H1 (cell line): ENCODE data around the gene PAQR9. TPM values are rescaled to one million over a fixed set of nuclear protein-coding genes. Genes with fewer than 3 reads are reported as not detected.

Experiments used
- CTCF ChIA-PET: fragments of 300-600 bp; sonication (Branson Sonifier 250); formaldehyde crosslinking; loops from one replicate; lab custom pipeline; 2021; ENCODE audit not compliant: partially characterized antibody; lab: Charles Lee
- POLR2A ChIA-PET: fragments of 300-600 bp; sonication (Branson Sonifier 250); formaldehyde crosslinking; loops from one replicate; lab custom pipeline; 2021; ENCODE audit warnings: inconsistent platforms; ENCODE audit not compliant: partially characterized antibody; lab: Charles Lee
- DNase-seq, 2 experiments: peaks; one replicate each; pipeline versions ENCODE4 v3.0.0 to v3.0.0-alpha.2; 2010 to 2022; ENCODE audit warnings: low spot score in 2 of 2, low read depth in 1 of 2, mixed read lengths in 1 of 2
- FAIRE-seq: peaks from 2 replicates; lab custom pipeline; 2011; peaks lifted over from hg19 to GRCh38; lab: Jason Lieb, UNC
- H2AFZ ChIP-seq: 2 replicates; pipeline ENCODE4 v1.8.1; 2012; ENCODE audit warnings: low read length, inconsistent platforms
- H2AK5ac ChIP-seq: 2 replicates; pipeline ENCODE4 v1.6.1; 2013; ENCODE audit warnings: low read depth, low read length
- H2BK120ac ChIP-seq: replicated peaks from 2 replicates; pipeline ENCODE3; 2013; ENCODE audit warnings: low read depth, low read length, inconsistent platforms
- H2BK12ac ChIP-seq: 2 replicates; pipeline ENCODE4 v1.6.1; 2013; ENCODE audit warnings: low read depth, low read length
- H2BK15ac ChIP-seq: 2 replicates; pipeline ENCODE4 v1.6.1; 2013; ENCODE audit warnings: low read length
- H2BK20ac ChIP-seq: 2 replicates; pipeline ENCODE4 v1.6.1; 2013; ENCODE audit warnings: low read length
- H2BK5ac ChIP-seq: 2 replicates; pipeline ENCODE4 v1.6.1; 2013; ENCODE audit warnings: low read depth, low read length
- H3K14ac ChIP-seq: 2 replicates; pipeline ENCODE4 v1.6.1; 2013; ENCODE audit warnings: inconsistent platforms; ENCODE audit not compliant: insufficient read length
- H3K18ac ChIP-seq: 2 replicates; pipeline ENCODE4 v1.6.1; 2013; ENCODE audit warnings: low read length; ENCODE audit errors: extremely low read depth
- H3K23ac ChIP-seq: 2 replicates; pipeline ENCODE4 v1.6.1; 2013; ENCODE audit warnings: inconsistent platforms; ENCODE audit not compliant: insufficient read length
- H3K23me2 ChIP-seq: 2 replicates; pipeline ENCODE4 v1.6.1; 2013; ENCODE audit warnings: low read depth, low read length
- H3K27ac ChIP-seq: 2 replicates; pipeline ENCODE4 v1.6.1; 2011; ENCODE audit warnings: low read depth, low read length, inconsistent platforms
- H3K27me3 ChIP-seq, 4 experiments: replicated peaks in 1 of 4; 1 replicate in 1 of 4; 2 replicates in 3 of 4; pipeline versions ENCODE4 v1.6.1 to v1.8.1; 2011 to 2013; ENCODE audit warnings: low read length in 3 of 4, mild to moderate bottlenecking in 3 of 4, inconsistent platforms in 2 of 4, mixed read lengths in 2 of 4, moderate library complexity in 1 of 4; ENCODE audit not compliant: control insufficient read depth in 3 of 4, insufficient read depth in 3 of 4; ENCODE audit errors: extremely low read depth in 1 of 4
- H3K36me3 ChIP-seq, 4 experiments: 2 replicates each; pipeline versions ENCODE4 v1.6.1 to v1.8.1; 2011 to 2013; ENCODE audit warnings: mild to moderate bottlenecking in 4 of 4, low read length in 3 of 4, moderate library complexity in 2 of 4, control low read depth in 1 of 4, inconsistent platforms in 1 of 4; ENCODE audit not compliant: insufficient read depth in 4 of 4, control insufficient read depth in 2 of 4
- H3K4ac ChIP-seq: replicated peaks from 2 replicates; pipeline ENCODE3; 2013; ENCODE audit warnings: low read length, low read depth, mixed read lengths, inconsistent platforms; ENCODE audit not compliant: insufficient read length
- H3K4me1 ChIP-seq, 4 experiments: replicated peaks in 1 of 4; 1 replicate in 1 of 4; 2 replicates in 3 of 4; pipeline versions ENCODE4 v1.6.1 to v1.8.1; 2011 to 2013; ENCODE audit warnings: low read length in 3 of 4, inconsistent platforms in 2 of 4, mixed read lengths in 1 of 4; ENCODE audit not compliant: insufficient read depth in 4 of 4, control insufficient read depth in 3 of 4
- H3K4me2 ChIP-seq, 2 experiments: 2 replicates each; pipeline versions ENCODE4 v1.6.1 to v1.8.1; 2011 to 2013; ENCODE audit warnings: low read depth in 2 of 2, low read length in 2 of 2, control low read depth in 1 of 2, inconsistent platforms in 1 of 2, mild to moderate bottlenecking in 1 of 2; ENCODE audit not compliant: insufficient read depth in 1 of 2
- H3K4me3 ChIP-seq, 4 experiments: fragments of 200-600, 300-600 bp in 1 of 4; sonication (generic), shearing (Covaris generic), sonication (Bioruptor Twin) in 1 of 4; 2 replicates each; pipeline versions ENCODE4 v1.5.1 to v1.8.1; 2011 to 2016; ENCODE audit warnings: low read length in 4 of 4, low read depth in 3 of 4, control low read depth in 2 of 4, inconsistent platforms in 2 of 4, mild to moderate bottlenecking in 2 of 4, mixed read lengths in 1 of 4, moderate library complexity in 1 of 4; ENCODE audit not compliant: insufficient read depth in 2 of 4; ENCODE audit errors: extremely low read depth in 1 of 4
- H3K56ac ChIP-seq: replicated peaks from 2 replicates; pipeline ENCODE3; 2013; ENCODE audit warnings: low read depth, mild to moderate bottlenecking, mixed read lengths, low read length, inconsistent platforms; ENCODE audit not compliant: insufficient read length
- H3K79me1 ChIP-seq: 2 replicates; pipeline ENCODE4 v1.6.1; 2013; ENCODE audit warnings: low read depth, low read length, control low read depth
- H3K79me2 ChIP-seq, 2 experiments: 2 replicates each; pipeline versions ENCODE4 v1.6.1 to v1.8.1; 2012 to 2013; ENCODE audit warnings: low read length in 2 of 2, mild to moderate bottlenecking in 2 of 2, inconsistent platforms in 1 of 2; ENCODE audit not compliant: insufficient read depth in 2 of 2, control insufficient read depth in 1 of 2
- H3K9ac ChIP-seq, 4 experiments: replicated peaks in 1 of 4; 1 replicate in 1 of 4; 2 replicates in 3 of 4; pipeline versions ENCODE4 v1.6.1 to v1.8.1; 2011 to 2013; ENCODE audit warnings: low read depth in 3 of 4, low read length in 3 of 4, control low read depth in 2 of 4, mild to moderate bottlenecking in 2 of 4, moderate library complexity in 2 of 4, inconsistent platforms in 1 of 4; ENCODE audit errors: extremely low read depth in 1 of 4
- H3K9me3 ChIP-seq, 2 experiments: 2 replicates each; pipeline versions ENCODE4 v1.6.1 to v1.8.1; 2012 to 2013; ENCODE audit warnings: mild to moderate bottlenecking in 2 of 2, moderate library complexity in 2 of 2, control low read depth in 1 of 2, inconsistent platforms in 1 of 2, low read depth in 1 of 2, low read length in 1 of 2, mixed read lengths in 1 of 2; ENCODE audit not compliant: insufficient read depth in 2 of 2
- H4K20me1 ChIP-seq, 2 experiments: replicated peaks in 1 of 2; 2 replicates each; pipeline versions ENCODE3 to v1.8.1; 2011 to 2013; ENCODE audit warnings: inconsistent platforms in 2 of 2, low read length in 2 of 2, mild to moderate bottlenecking in 1 of 2; ENCODE audit not compliant: insufficient read depth in 2 of 2, control insufficient read depth in 1 of 2
- H4K5ac ChIP-seq: 2 replicates; pipeline ENCODE4 v1.6.1; 2013; ENCODE audit warnings: low read length, low read depth, mixed read lengths, inconsistent platforms; ENCODE audit not compliant: insufficient read length
- H4K8ac ChIP-seq: 2 replicates; pipeline ENCODE4 v1.8.0; 2013; ENCODE audit warnings: mild to moderate bottlenecking, moderate library complexity, low read length, inconsistent platforms; ENCODE audit not compliant: insufficient read depth; ENCODE audit errors: extremely low read depth
- H4K91ac ChIP-seq: replicated peaks from 2 replicates; pipeline ENCODE3; 2013; ENCODE audit warnings: low read length, mixed read lengths, inconsistent platforms; ENCODE audit not compliant: insufficient read length
- HDAC2 ChIP-seq, 2 experiments: fragments of 300-600 bp in 1 of 2; sonication (generic) in 1 of 2; IDR thresholded peaks; 2 replicates each; pipeline ENCODE4 v1.6.1; 2011 to 2012; ENCODE audit warnings: low read depth in 2 of 2, low read length in 2 of 2, mild to moderate bottlenecking in 2 of 2, moderate library complexity in 2 of 2, borderline replicate concordance in 1 of 2, inconsistent platforms in 1 of 2
- POLR2A ChIP-seq, 2 experiments: IDR thresholded peaks; 1 replicate in 1 of 2; 2 replicates in 1 of 2; pipeline ENCODE4 v1.6.1; 2011; ENCODE audit warnings: low read depth in 2 of 2, low read length in 2 of 2, mild to moderate bottlenecking in 2 of 2; ENCODE audit errors: control extremely low read depth in 1 of 2
- WGBS, 2 experiments: shearing (Covaris generic) in 1 of 2; methylation state at CpG; one replicate each; pipeline versions ENCODE4 v1.1.6 to v1.1.7; 2013 to 2015; ENCODE audit warnings: low lambda C conversion rate in 2 of 2, mixed read lengths in 2 of 2, inconsistent platforms in 1 of 2, low coverage in 1 of 2, missing lambda C conversion rate in 1 of 2; ENCODE audit not compliant: insufficient replicate concordance in 2 of 2, insufficient coverage in 1 of 2, insufficient read length in 1 of 2; ENCODE audit errors: extremely low coverage in 1 of 2, missing lambda C conversion rate in 1 of 2; 5-methylcytosine and 5-hydroxymethylcytosine counted together
- polyA plus RNA-seq, 7 experiments: library from polyadenylated mRNA; depleted of rRNA in 3 of 7; stranded (reverse) in 5 of 7; unstranded in 2 of 7; fragments of >200 nt in 5 of 7; fragments of 200-250 nt in 2 of 7; gene quantifications; 1 replicate in 5 of 7; 2 replicates in 1 of 7; 4 replicates in 1 of 7; pipeline versions ENCODE4 v1.2.1 to v1.2.3, GENCODE V29; 2011 to 2013; ENCODE audit warnings: missing spikeins in 2 of 7, mixed read lengths in 2 of 7
- total RNA-seq: library from RNA; stranded (reverse); fragmentation: NEBNext Ultra II Directional; extraction: Animal tissue kit (Norgen Biotek cat#: 25700); gene quantifications from 2 replicates; pipeline ENCODE4 v1.2.1, GENCODE V29; 2021

The PAQR9 gene
- total and polyA plus RNA-seq, 2 of the 8 experiments (the other 6 are each of a cell fraction or from before 2014, with no cell fraction given), result 2.6 to 5.2 TPM

GRCh38 chr3:142958707-142959106 lies 4.8 kb downstream of the PAQR9 start:
- no peak overlapping the region for H4K8ac ChIP-seq
- no peak overlapping the region for H2BK120ac ChIP-seq
- H3K79me2 ChIP-seq, result no peaks in the 10 kb centered on the region
- H3K36me3 ChIP-seq, result no peaks in the 10 kb centered on the region
- no peak overlapping the region for H3K14ac ChIP-seq
- no peak overlapping the region for H3K27ac ChIP-seq
- no peak overlapping the region for H2BK20ac ChIP-seq
- no peak overlapping the region for H3K9ac ChIP-seq
- TF ChIP-seq HDAC2 (IDR thresholded peaks at IDR 0.05; ENCODE audit: borderline replicate concordance in 1 of 2, low read depth in 2 of 2, low read length in 2 of 2), result no peak
- TF ChIP-seq POLR2A (IDR thresholded peaks at IDR 0.05; ENCODE audit: control extremely low read depth in 1 of 2, low read depth in 2 of 2, low read length in 2 of 2), result no peak
- no peak for FAIRE-seq
- no peak overlapping the region for H3K56ac ChIP-seq
- no peak overlapping the region for H4K91ac ChIP-seq
- H3K23me2 ChIP-seq, result peaks cover 7% of the 10 kb centered on the region; the same call in 1 of the 2 replicates
- no peak overlapping the region for H2BK15ac ChIP-seq
- H3K23ac ChIP-seq, result no peak overlapping the region
- DNase-seq, result no peak
- H3K79me1 ChIP-seq, result no peaks in the 10 kb centered on the region
- H3K4me1 ChIP-seq, result peaks cover 0 to 8% (median 5%) of the 10 kb centered on the region in 4 experiments; a peak in 5 of 7 replicates
- CTCF ChIA-PET, result interaction anchor here (0.7 to 1.5 kb wide), 4 partner anchors 28 to 80 kb away, joined by 3 to 5 read pairs (median 3); no protein-coding TSS in a partner anchor
- POLR2A ChIA-PET, result interaction anchor here (0.6 kb wide), 1 partner anchor 64 kb away, joined by 3 read pairs; no protein-coding TSS in a partner anchor
- H2BK5ac ChIP-seq, result no peak overlapping the region
- no peak overlapping the region for H3K4me2 ChIP-seq
- no peak overlapping the region for H3K4ac ChIP-seq
- H3K4me3 ChIP-seq, result no peak overlapping the region
- H3K27me3 ChIP-seq, result peaks cover 5 to 17% (median 15%) of the 10 kb centered on the region in 4 experiments
- H3K18ac ChIP-seq, result no peak overlapping the region
- H4K5ac ChIP-seq, result no peak overlapping the region
- peaks cover 0 to 7% of the 10 kb centered on the region in 2 experiments; a peak in 1 of 4 replicates for H3K9me3 ChIP-seq
- no peak overlapping the region for H2BK12ac ChIP-seq
- 94% methylated on average over 6 of the region's 6 CpGs; no CpG with 5 or more reads in 1 of the 2 experiments for WGBS, 2 experiments
- H4K20me1 ChIP-seq, result no peaks in the 10 kb centered on the region
- H2AK5ac ChIP-seq, result no peak overlapping the region
- no peak overlapping the region for H2AFZ ChIP-seq
